HEK293T (cell line): Measurements from ENCODE around the gene ASF1A.

Experiments used
- ARNT ChIP-seq: fragments of 450-650 bp; IDR thresholded peaks from 2 replicates; pipeline ENCODE4 v1.6.1; 2017; ENCODE audit warnings: mild to moderate bottlenecking
- BHLHE40 ChIP-seq: fragments of 450-650 bp; IDR thresholded peaks from 2 replicates; pipeline ENCODE4 v1.6.1; 2016; ENCODE audit warnings: mild to moderate bottlenecking, moderate library complexity, borderline replicate concordance
- CTBP1 ChIP-seq: fragments of 450-650 bp; IDR thresholded peaks from 2 replicates; pipeline ENCODE4 v1.6.1; 2016; ENCODE audit warnings: borderline replicate concordance
- FOXA1 ChIP-seq: fragments of 450-650 bp; IDR thresholded peaks from 2 replicates; pipeline ENCODE4 v1.6.1; 2016; ENCODE audit warnings: mild to moderate bottlenecking
- FOXK2 ChIP-seq: fragments of 450-650 bp; IDR thresholded peaks from 2 replicates; pipeline ENCODE4 v1.6.1; 2016; ENCODE audit warnings: mild to moderate bottlenecking
- FOXM1 ChIP-seq: fragments of 450-650 bp; IDR thresholded peaks from 2 replicates; pipeline ENCODE4 v1.6.1; 2017; ENCODE audit warnings: mild to moderate bottlenecking, borderline replicate concordance
- HDGF ChIP-seq: fragments of 450-650 bp; IDR thresholded peaks from 2 replicates; pipeline ENCODE4 v1.6.1; 2017; ENCODE audit warnings: antibody characterized with exemption, borderline replicate concordance
- L3MBTL2 ChIP-seq: fragments of 450-650 bp; conservative IDR thresholded peaks from 2 replicates; pipeline ENCODE4 v1.6.1; 2016; ENCODE audit warnings: mild to moderate bottlenecking
- LEF1 ChIP-seq: fragments of 450-650 bp; IDR thresholded peaks from 2 replicates; pipeline ENCODE4 v1.6.1; 2017; ENCODE audit warnings: mild to moderate bottlenecking, borderline replicate concordance
- TARDBP ChIP-seq: fragments of 450-650 bp; IDR thresholded peaks from 2 replicates; pipeline ENCODE4 v1.6.1; 2016
- ZNF384 ChIP-seq: fragments of 450-650 bp; IDR thresholded peaks from 2 replicates; pipeline ENCODE4 v1.6.1; 2016
- TF ChIP-seq, protein P1 (sequence below): fragments of 450-650 bp; IDR thresholded peaks from 2 replicates; pipeline ENCODE4 v1.6.1; 2016

GRCh38 chr6:118914598-118914997, 20.6 kb downstream of the ASF1A start:
- TF ChIP-seq, protein P1, sequence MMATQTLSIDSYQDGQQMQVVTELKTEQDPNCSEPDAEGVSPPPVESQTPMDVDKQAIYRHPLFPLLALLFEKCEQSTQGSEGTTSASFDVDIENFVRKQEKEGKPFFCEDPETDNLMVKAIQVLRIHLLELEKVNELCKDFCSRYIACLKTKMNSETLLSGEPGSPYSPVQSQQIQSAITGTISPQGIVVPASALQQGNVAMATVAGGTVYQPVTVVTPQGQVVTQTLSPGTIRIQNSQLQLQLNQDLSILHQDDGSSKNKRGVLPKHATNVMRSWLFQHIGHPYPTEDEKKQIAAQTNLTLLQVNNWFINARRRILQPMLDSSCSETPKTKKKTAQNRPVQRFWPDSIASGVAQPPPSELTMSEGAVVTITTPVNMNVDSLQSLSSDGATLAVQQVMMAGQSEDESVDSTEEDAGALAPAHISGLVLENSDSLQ, result no peak
- TF ChIP-seq CTBP1 (no peak), BHLHE40 (no peak), ARNT (no peak), FOXA1 (no peak), HDGF (no peak), FOXM1 (no peak), FOXK2 (no peak), LEF1 (no peak), ZNF384 (no peak), L3MBTL2 (no peak), TARDBP (no peak)
